ENCODE data around the gene CA7. TPM values are rescaled to one million over a fixed set of nuclear protein-coding genes. Genes with fewer than 3 reads are reported as not detected.

Gene CA7
- total RNA-seq, 2 donors from 2014 or later: not detected

DNA sequence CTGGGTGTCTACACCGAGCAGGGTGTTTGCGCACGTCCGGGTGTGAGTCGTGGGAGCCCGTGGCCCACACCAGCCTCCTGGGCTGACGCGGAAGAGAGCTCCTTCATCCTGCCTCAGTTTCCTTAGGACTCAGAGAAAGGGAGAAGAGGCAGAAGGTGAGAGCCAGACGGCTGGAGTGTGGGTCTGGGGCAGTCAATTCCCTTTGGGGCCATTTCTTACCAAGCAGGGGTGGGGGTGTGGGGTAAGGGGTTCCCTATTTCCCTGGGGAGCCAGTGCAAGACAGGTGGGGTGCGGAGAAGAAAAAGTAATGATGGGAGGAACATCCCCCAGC, 831 bp downstream of the CA7 start:
- intact Hi-C loops (cut with DNase I): no loop called here
- no peak for DNase-seq (ENCODE audit: low spot score)

GRCh38 chr16:66845791-66846221, 1.6 kb downstream of the CA7 start:
- intact Hi-C loops (cut with DNase I): no loop called here
- DNase-seq (ENCODE audit: low spot score): peak; percentile 56

DNA sequence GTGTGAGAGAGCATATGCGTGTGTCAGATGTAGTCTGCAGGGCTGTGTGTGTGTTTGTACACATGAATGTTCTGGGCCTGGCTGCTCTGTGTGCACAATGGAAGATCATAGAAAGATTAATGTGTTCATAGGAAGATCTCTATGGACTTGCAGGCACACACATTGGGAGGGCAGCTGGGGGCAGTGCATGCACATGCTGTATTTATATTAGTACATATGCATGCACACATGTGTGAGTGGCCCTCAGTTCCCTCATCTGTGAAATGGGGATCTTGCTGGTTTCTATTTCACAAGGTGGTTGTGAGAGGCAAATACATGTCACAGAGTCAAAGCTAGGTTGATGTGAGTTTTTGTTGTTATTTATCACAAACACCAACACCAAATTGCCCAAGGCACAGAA, 2.1 kb downstream of the CA7 start:
- intact Hi-C loops (cut with DNase I): no loop called here
- peak; percentile 20 for DNase-seq (ENCODE audit: low spot score)

DNA sequence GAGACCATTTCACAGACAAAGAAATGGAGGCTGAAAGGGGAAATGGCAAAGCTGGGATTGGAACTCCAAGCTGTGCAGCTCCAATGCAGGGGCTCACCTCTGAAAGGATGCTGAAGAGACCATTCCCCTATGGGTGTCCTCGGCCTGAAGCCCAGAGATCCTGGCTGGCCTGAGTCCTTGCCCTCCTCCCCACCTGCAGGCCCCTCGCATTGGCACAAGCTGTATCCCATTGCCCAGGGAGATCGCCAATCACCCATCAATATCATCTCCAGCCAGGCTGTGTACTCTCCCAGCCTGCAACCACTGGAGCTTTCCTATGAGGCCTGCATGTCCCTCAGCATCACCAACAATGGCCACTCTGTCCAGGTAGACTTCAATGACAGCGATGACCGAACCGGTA, 2.6 kb downstream of the CA7 start:
- no peak for DNase-seq (ENCODE audit: low spot score)
- intact Hi-C loops (cut with DNase I): no loop called here

DNA sequence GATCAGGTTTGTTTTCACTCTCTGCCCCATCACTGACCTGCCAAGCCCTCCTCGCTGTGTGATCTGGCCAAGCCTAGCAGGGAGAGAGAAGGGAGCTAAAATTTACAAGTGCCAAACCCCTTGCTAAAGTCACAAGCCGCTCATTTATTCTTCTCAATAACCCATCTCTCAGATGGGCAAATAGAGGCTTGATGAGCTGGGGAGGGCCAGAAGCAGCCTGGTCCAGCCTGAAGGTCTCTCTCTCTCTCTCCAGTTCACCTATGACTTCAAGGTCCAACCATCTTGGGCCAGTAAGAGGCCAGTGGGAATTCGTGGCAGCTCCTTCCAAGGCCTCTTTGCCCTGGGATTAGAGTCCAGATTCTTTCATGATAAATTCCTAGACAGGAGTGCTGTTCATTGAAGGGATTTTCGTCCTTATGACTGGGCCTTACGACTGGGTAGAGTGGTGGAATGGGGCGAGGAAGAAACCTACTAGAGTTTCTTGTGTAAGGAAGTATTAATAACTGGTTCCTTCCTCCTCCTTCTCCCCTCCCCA, 3.4 kb downstream of the CA7 start:
- DNase-seq (ENCODE audit: low spot score): no peak

DNA sequence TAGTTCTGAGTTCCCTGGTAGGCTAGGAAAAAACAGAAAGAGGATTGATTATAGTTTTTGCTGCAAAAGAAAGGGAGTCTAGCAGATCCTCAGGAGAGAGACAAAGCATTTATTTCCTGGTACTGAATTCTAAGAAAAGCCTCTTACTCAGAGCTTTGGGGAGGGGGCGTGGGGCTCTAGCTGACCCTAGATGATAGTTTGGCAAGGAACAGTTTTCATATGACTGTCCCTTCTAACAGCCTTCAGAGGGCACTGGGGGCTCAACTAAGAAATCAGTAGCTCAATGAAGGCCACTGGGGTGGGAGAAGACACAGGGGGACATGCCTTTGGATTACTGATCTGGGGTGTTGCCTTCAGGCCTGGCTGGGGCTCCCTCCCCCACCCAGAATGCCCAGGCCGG, 4.0 kb downstream of the CA7 start:
- no peak for DNase-seq (ENCODE audit: low spot score)
- intact Hi-C loops (cut with DNase I): no loop called here

More for the DNA sequence above, 3.4 kb downstream of the CA7 start:
- intact Hi-C loops (cut with DNase I): no loop called here

DNA sequence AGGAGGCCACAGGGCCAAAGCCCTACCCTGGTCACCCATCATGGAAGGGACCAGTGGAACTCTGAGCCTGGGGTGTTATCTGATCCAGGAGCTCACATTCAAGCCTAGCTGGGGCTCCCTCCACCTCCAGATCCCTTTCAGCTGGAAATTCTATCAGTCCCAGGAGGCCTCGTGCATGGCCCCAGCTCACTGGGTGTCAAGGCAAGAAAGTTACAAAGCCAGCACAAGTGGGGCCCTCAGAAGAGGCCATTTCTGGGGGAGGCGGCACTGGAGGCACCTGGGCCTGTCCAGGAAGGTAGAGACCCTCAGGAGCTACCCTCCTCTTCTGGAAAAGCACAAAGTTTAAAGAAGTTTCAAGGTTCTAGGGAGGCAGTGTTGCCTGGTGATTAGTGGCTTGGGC, 4.8 kb downstream of the CA7 start:
- peak; percentile 52 for DNase-seq (ENCODE audit: low spot score)
- intact Hi-C loops (cut with DNase I): no loop called here

GRCh38 chr16:66849549-66849948, 5.3 kb downstream of the CA7 start:
- intact Hi-C loops (cut with DNase I): no loop called here
- peak; percentile 50 for DNase-seq (ENCODE audit: low spot score)

GRCh38 chr16:66850115-66850815, 6.1 kb downstream of the CA7 start:
- intact Hi-C loops (cut with DNase I): loop anchor here in 1 of 2 donors (10.0 kb wide), 1 partner anchor 115 kb away; no protein-coding TSS in a partner anchor
- peak; percentile 50 for DNase-seq (ENCODE audit: low spot score)

DNA sequence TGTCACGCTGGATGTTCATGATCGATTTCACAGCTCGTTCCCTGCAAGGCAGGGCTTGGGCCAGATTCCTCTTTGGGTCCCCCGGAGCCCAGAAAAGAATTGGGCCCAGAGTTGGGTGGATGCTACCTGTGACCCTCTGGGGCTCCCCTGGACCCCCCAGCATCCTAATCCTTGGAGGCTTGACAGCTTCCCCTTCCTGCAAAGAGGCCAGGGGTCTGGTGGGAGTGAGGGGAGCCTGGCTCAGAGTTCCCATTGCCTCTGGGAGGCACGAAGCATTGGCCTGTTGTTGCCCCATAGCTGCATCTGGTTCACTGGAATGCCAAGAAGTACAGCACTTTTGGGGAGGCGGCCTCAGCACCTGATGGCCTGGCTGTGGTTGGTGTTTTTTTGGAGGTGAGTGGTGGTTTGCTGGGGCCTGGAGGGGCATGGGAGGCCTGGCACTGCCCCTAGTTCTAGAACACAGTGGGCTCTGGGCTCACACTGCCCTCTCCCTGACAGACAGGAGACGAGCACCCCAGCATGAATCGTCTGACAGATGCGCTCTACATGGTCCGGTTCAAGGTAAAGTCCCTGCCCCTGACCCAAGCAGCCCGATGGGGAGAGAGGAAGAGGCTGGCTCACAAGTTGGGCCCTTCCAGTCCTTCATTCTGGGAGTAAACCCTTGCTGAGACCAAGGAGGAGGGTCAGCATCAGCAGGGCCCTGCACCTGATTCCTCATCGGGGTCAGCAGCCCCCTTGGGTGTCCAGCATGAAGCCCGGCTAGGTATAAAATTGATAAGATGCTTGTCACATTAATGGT, 7.2 kb downstream of the CA7 start:
- intact Hi-C loops (cut with DNase I): loop anchor here in 1 of 2 donors (10.0 kb wide), 1 partner anchor 117 kb away; no protein-coding TSS in a partner anchor
- DNase-seq (ENCODE audit: low spot score): peak; percentile 63

DNA sequence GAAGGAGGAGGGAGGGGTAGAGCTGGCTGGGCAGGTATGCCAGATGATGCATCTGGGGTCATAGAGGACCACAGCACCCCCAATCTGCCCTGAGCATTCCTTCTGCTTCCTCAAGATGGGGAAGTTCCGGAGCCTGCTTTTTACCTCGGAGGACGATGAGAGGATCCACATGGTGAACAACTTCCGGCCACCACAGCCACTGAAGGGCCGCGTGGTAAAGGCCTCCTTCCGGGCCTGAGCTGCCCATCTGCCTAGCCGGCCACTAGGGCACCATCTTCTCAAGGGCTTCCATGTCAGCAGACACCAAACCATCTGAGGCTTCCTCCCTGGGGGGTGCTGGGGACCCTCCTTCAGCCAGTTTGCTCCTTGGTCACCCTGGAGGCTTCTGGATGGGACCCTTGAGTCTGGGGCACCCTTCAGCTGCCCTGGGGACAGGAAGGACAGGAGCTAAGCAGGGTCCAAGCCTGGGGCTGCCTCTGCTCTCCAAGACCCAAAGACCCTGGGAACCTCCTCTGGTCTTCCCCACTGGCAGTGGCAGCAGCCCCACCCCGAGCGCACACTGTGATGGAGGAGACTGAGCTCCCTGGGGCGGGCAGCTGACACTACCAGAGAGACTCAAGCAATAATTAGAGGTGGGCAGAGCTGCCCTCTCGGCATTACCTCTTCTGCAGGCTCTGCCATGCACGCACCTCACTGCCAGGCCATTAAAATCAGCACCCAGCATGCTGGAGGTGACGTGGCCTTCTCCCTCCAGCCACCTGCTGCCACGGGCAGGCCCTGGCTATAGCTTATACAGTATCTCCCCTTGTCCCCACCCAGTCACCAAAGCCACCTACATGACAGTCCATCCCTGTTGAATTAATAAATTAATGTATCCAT, 9.3 kb downstream of the CA7 start:
- DNase-seq (ENCODE audit: low spot score): peak; percentile 70
- intact Hi-C loops (cut with DNase I): loop anchor here in 1 of 2 donors (10.0 kb wide), 1 partner anchor 119 kb away; no protein-coding TSS in a partner anchor

- intact Hi-C loops (cut with DNase I): loop anchor here in 1 of 2 donors (10.0 kb wide), 1 partner anchor 121 kb away; no protein-coding TSS in a partner anchor
- peak; percentile 58 for DNase-seq (ENCODE audit: low spot score)
Measured at GRCh38 chr16:66856184-66856730, 12.0 kb downstream of the CA7 start.

- peak; percentile 68 for DNase-seq (ENCODE audit: low spot score)
Measured at GRCh38 chr16:66856801-66857200, 12.6 kb downstream of the CA7 start.

GRCh38 chr16:66857437-66857836, 13.2 kb downstream of the CA7 start:
- DNase-seq (ENCODE audit: low spot score): no peak
- intact Hi-C loops (cut with DNase I): loop anchor here in 1 of 2 donors (10.0 kb wide), 1 partner anchor 123 kb away; no protein-coding TSS in a partner anchor

More at GRCh38 chr16:66856801-66857200, 12.6 kb downstream of the CA7 start:
- intact Hi-C loops (cut with DNase I): loop anchor here in 1 of 2 donors (10.0 kb wide), 1 partner anchor 122 kb away; no protein-coding TSS in a partner anchor

DNA sequence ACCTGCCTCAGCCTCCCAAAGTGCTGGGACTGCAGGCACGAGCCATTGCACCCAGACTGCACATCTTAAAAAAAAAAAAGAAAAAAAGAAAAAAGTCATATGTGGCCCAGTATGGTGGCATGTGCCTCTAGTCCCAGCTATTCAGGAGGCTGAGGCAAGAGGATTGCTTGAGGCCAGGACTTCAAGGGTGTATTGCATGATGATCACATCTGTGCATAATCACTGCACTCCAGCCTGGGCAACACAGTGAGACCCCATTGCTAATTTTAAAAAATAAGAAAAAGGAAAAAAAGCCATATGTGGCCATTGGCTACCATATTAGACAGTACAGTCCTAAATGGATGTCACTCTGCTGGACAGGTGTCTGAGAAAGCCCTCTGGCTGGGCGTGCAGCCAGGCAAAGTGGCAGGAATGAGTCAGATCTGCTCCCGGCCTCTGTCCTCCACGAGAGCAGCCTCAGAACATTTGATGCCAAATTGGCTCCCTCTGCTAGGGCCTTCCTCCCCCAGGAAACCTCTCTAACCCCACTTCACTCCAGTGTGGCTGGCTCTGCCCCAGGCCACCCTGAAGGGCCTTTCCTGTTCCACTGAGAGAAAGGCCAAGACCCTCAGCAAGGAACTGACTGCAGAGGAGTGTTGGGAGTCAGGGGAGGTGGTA, 14.7 kb downstream of the CA7 start:
- intact Hi-C loops (cut with DNase I): loop anchor here in 1 of 2 donors (10.0 kb wide), 1 partner anchor 124 kb away; no protein-coding TSS in a partner anchor
- DNase-seq (ENCODE audit: low spot score): peak; percentile 76

DNA sequence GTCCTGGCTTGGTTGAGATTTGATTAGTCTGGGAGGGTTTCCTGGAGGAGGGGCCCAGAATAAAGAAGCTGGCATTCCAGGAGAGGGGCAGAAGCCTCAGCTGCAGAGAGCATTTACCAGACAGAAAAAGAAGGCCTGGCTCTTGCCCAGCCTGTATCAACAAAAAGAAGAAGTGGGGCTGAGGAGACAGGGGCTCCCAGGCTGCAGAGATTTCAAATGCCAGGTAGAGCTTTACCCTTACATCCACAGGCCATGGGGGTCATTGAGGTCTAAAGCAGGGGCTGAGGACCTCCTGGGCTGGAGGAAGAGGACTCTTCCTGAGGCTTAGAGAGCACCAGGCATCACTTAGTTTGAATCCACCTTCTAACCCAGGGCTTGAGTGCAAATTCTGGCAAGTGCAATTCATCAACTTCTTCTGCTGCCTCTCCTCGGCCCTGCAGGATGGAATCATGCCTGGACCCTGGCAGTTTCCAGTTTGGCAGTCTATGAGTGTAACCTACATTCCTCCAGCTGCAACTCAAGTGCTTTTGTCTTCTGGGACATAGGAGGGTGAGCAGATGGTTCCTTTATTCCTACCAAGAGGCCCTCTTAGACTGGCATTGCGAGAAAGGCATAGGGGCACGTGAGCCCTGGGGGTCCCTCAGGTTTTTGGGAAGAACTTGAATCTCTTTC, 15.3 kb downstream of the CA7 start:
- peak; percentile 24 for DNase-seq (ENCODE audit: low spot score)
- intact Hi-C loops (cut with DNase I): loop anchor here in 1 of 2 donors (10.0 kb wide), 1 partner anchor 125 kb away; no protein-coding TSS in a partner anchor

GRCh38 chr16:66862023-66862520, 17.9 kb downstream of the CA7 start:
- intact Hi-C loops (cut with DNase I): no loop called here
- DNase-seq (ENCODE audit: low spot score): no peak
